GM12891 (cell line): ENCODE data around the gene NPAS2.

ENCODE experiments used
- DNase-seq: peaks from one replicate; pipeline ENCODE4 v3.0.0; 2011; ENCODE audit warnings: low spot score; ENCODE audit not compliant: insufficient read length
- FAIRE-seq: peaks from 2 replicates; lab custom pipeline; 2011; peaks lifted over from hg19 to GRCh38; lab: Jason Lieb, UNC
- PAX5 ChIP-seq: IDR thresholded peaks from 2 replicates; pipeline ENCODE4 v1.6.1; 2011; ENCODE audit warnings: low read length, moderate library complexity, mild to moderate bottlenecking; ENCODE audit not compliant: insufficient read depth, severe bottlenecking
- POLR2A ChIP-seq: IDR thresholded peaks from 2 replicates; pipeline ENCODE4 v1.6.1; 2011; ENCODE audit warnings: low read depth, low read length, control low read depth
- POLR2AphosphoS5 ChIP-seq: IDR thresholded peaks from 2 replicates; pipeline ENCODE4 v1.6.1; 2011; ENCODE audit warnings: low read depth, low read length, control low read depth
- POU2F2 ChIP-seq: IDR thresholded peaks from 2 replicates; pipeline ENCODE4 v1.6.1; 2011; ENCODE audit warnings: low read depth, mild to moderate bottlenecking, control low read depth, low read length, moderate library complexity
- SPI1 ChIP-seq: IDR thresholded peaks from 2 replicates; pipeline ENCODE4 v1.6.1; 2011; ENCODE audit warnings: low read depth, low read length, control low read depth
- TAF1 ChIP-seq: IDR thresholded peaks from 2 replicates; pipeline ENCODE4 v1.6.1; 2011; ENCODE audit warnings: low read depth, low read length, control low read depth

The NPAS2 gene

DNA sequence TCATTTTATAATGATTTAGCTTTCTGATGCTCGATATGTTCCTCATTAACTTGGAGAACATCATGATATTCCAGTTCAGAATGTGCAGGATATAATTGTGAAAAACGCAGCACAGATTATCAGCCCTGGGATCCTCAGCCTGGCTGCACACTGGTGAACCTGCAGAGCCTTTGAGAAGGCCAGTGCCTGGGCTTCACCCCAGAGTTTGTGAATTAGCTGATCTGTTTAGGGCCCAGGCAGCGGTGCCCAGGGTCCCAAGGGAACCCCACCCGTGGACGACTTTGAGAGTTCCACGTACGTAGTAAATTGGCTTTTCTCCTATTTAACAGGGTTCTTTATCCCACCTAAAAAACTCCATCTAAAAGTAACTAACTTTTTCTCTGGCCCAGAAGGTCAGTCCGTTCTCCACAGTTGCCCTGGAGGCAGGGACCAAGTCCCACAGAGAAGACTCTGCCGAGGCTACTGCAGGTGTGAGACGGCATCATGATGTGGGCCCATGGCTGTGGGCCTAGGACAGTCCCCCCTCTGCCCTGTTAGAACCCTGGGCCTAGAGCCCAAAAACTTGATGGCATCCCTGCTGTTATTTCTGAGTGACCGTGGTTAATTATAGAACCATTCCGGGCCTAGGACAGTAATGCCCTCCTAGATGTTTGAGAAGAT lies 142.6 kb downstream of the NPAS2 start:
- FAIRE-seq (no peak), DNase-seq (no peak)
- no peak for TF ChIP-seq SPI1

GRCh38 chr2:100963026-100963375 lies 143.1 kb downstream of the NPAS2 start:
- TF ChIP-seq POU2F2: no peak
- no peak for TF ChIP-seq PAX5
- no peak for TF ChIP-seq SPI1
- TF ChIP-seq POLR2A: no peak
- FAIRE-seq (no peak), DNase-seq (no peak)

DNA sequence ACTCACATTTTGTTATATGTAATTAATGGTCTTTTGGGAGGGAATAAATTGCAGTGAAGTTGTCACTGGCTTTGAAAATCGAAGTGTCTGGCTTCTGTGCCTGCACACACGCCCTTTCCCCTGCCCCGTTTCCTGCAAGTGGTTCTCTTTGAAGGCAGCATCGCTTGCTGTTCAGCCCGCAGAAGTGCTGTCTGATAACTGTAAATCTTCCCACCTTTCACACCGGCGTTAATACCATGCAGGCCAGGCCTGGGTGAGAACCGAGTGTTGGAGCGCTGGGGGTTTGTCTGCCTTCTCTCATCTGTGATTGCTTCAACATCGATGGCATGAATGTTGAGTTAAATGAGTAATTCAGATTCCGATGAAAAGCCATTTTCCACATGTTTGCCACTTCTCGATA lies 144.3 kb downstream of the NPAS2 start:
- DNase-seq (no peak), FAIRE-seq (no peak)
- no peak for TF ChIP-seq TAF1
- no peak for TF ChIP-seq POLR2AphosphoS5
- no peak for TF ChIP-seq PAX5
- no peak for TF ChIP-seq SPI1
- no peak for TF ChIP-seq POLR2A
- no peak for TF ChIP-seq POU2F2

DNA sequence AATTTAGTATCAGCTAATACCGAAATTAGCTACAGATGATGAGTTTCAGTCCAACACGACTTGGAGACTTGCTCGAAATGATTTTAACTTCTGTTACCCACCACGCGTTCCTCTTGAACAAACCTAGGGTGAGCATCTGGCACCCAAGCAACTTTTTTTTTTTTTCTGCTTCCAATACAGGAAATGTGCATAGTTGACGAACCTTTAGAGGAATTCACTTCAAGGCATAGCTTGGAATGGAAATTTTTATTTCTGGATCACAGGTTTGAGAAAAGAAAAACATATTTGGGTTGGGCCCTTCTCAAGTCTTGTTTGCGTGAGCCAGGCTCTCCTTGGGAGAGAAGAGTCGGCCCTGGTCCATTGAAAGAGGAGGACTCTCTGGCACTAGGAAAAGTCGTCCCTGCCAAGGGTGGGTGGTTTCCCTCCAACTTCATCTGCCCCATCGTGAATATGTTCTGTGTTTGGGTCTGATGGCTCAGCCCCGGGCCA lies 144.8 kb downstream of the NPAS2 start:
- FAIRE-seq: no peak
- DNase-seq: no peak
- TF ChIP-seq SPI1 (no peak), TAF1 (no peak), POLR2AphosphoS5 (no peak), POLR2A (no peak), POU2F2 (no peak), PAX5 (no peak)

DNA sequence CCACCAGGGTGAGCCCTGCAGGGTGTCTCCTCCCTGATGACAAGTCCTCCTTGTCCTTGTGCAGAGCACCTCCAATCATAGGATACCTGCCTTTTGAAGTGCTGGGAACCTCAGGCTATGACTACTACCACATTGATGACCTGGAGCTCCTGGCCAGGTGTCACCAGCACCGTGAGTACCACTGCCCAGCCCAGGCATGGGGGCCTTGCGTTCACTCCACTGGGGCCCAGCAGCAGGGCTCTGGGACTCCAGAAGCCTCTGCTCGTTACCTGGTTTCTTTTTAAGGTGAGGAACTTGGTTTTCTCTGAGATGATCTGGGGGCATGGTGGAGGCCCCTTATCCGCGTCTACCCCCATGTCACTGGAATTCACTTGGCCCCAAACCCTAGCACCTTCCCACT lies 145.7 kb downstream of the NPAS2 start:
- TF ChIP-seq SPI1: no peak
- FAIRE-seq (no peak), DNase-seq (no peak)

- FAIRE-seq: no peak
Observed at GRCh38 chr2:100967716-100968115, 147.8 kb downstream of the NPAS2 start.

GRCh38 chr2:100968146-100969145 lies 148.5 kb downstream of the NPAS2 start:
- no peak for TF ChIP-seq SPI1
- TF ChIP-seq TAF1: no peak
- no peak for TF ChIP-seq PAX5
- no peak for TF ChIP-seq POLR2A
- TF ChIP-seq POLR2AphosphoS5: no peak
- TF ChIP-seq POU2F2: no peak
- no peak for FAIRE-seq
- DNase-seq: no peak

More at GRCh38 chr2:100967716-100968115, 147.8 kb downstream of the NPAS2 start:
- no peak for DNase-seq
- no peak for TF ChIP-seq TAF1
- no peak for TF ChIP-seq POLR2A
- TF ChIP-seq PAX5: no peak
- TF ChIP-seq POU2F2: no peak
- no peak for TF ChIP-seq SPI1
- no peak for TF ChIP-seq POLR2AphosphoS5

DNA sequence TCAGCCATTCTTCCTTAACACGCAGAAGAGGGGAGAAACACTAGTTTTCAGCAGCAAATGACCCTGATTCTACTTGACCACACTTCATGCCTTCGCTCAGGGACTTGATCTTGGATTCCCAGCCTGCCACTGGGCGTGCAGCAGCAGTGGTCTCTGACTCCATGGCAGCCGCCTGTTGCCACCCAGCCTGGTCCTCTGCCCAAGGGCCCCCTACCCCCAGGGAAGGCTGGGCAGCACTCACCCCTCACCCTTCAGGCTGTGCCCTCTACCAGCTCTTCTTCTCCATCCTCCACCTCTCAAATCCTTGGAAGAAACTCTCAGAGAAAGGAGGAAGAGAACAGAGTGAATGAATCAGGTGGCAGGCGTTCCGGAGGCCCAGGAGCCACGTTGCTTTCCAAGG lies 150.1 kb downstream of the NPAS2 start:
- TF ChIP-seq POU2F2 (no peak), PAX5 (no peak), POLR2AphosphoS5 (no peak), POLR2A (no peak), TAF1 (no peak), SPI1 (no peak)
- no peak for FAIRE-seq
- no peak for DNase-seq

GRCh38 chr2:100971221-100971620 lies 151.3 kb downstream of the NPAS2 start:
- no peak for DNase-seq
- TF ChIP-seq TAF1: no peak
- TF ChIP-seq SPI1: no peak
- TF ChIP-seq POU2F2: no peak
- FAIRE-seq: no peak

GRCh38 chr2:100972452-100972851 lies 152.5 kb downstream of the NPAS2 start:
- no peak for DNase-seq
- no peak for FAIRE-seq
- TF ChIP-seq SPI1: no peak
- TF ChIP-seq POLR2AphosphoS5: no peak
- TF ChIP-seq POU2F2: no peak
- TF ChIP-seq POLR2A: no peak
- no peak for TF ChIP-seq PAX5
- TF ChIP-seq TAF1: no peak

- DNase-seq (no peak), FAIRE-seq (no peak)
- TF ChIP-seq TAF1 (no peak), POLR2AphosphoS5 (no peak), POLR2A (no peak), PAX5 (no peak), POU2F2 (no peak), SPI1 (no peak)
Observed at GRCh38 chr2:100974712-100975520, 155.0 kb downstream of the NPAS2 start.
